ENCODE results near the gene CTU2. TPM values are rescaled to one million over a fixed set of nuclear protein-coding genes. Genes with fewer than 3 reads are reported as not detected.

Gene CTU2
- polyA plus RNA-seq, 3 donors from 2014 or later: 21.4 to 23.0 (median 22.0) TPM

DNA sequence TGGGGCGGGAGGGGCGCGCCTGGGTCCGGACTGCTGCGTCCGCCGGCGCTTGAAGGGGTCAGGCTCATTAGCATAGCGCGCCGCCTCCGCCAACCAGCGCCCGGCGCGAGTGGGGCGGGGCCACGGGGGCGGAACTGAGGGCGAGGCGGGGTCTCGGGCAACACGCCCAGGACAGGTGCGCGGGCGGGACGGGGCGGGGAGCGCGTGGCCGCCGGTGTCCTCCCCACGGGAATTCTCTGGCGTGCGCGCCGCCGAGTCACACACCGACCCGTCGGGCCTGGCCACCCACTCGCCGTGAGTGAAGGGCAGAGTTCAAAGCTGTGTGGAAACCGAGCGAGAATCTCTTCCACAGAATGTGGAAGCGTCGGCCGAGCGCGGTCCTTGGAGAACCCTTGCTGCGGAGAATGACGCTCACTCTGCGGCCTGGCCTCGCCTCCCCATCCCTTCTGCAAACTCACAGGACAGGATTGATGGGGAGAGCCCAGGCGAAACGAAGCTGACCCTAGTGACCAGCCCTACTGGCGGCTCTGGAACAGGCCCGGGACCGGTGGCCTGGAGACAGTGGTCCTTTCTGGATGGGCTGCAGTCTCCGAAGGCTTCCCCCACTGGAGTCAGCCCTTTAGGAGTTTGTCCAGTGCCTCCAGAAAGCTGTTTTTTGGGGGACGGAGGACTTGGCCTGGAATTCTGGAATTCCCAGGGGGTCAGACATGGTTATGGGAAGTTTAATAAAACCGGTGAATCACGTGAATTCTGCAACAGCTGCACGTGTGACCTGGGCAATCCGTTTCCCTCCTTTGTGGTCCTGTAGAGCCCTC lies 19.7 kb upstream of the CTU2 start, which contains the start of gene SNAI3:
Gene SNAI3, minus strand, starts transcription at position 69 of the 815 bp plus-strand sequence. CDS start 101 bp downstream, outside the sequence.
- DNase-seq: peak; percentile 83 to 85 (median 85)
- Mint-ChIP-seq H3K9me3 (peaks cover 0 to 2% (median 0%) of the 10 kb centered on the region in 6 donors), H3K27ac (peak within 1 kb of the TSS; percentile 46 to 77 (median 74)), H3K4me3 (peak within 1 kb of the TSS; percentile 74 to 85 (median 78)), H3K36me3 (no peaks in the 10 kb centered on the region), H3K27me3 (ENCODE audit: low read depth in 3 of 3) (peaks cover 3 to 7% (median 4%) of the 10 kb centered on the region in 3 donors), H3K4me1 (peaks cover 38 to 48% of the 10 kb centered on the region in 2 donors)

DNA sequence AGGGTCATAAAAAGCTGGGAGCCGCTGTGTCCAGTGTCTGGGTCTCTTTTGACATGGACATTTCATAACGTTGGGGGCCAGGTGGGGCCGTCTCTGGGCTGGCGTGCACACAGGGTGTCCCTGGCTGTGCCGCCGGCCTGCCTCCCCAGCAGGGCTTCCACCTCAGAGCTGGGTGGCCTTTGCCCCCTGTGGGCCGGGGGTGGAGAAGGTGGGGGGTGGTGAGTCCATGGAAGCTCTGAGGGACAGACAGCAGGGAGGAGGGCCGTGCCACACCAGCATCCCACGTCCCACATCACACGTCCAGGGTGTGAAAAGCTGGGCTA lies 19.1 kb upstream of the CTU2 start:
- Mint-ChIP-seq H3K4me1 (peaks cover 38 to 48% of the 10 kb centered on the region in 2 donors), H3K4me3 (peak overlapping the region in 4 of 5 donors; percentile 10 to 40 (median 22)), H3K36me3 (no peaks in the 10 kb centered on the region), H3K9me3 (peaks cover 0 to 2% (median 0%) of the 10 kb centered on the region in 6 donors), H3K27me3 (ENCODE audit: low read depth in 3 of 3) (peaks cover 3 to 7% (median 3%) of the 10 kb centered on the region in 3 donors), H3K27ac (no peak overlapping the region)
- DNase-seq: no peak

DNA sequence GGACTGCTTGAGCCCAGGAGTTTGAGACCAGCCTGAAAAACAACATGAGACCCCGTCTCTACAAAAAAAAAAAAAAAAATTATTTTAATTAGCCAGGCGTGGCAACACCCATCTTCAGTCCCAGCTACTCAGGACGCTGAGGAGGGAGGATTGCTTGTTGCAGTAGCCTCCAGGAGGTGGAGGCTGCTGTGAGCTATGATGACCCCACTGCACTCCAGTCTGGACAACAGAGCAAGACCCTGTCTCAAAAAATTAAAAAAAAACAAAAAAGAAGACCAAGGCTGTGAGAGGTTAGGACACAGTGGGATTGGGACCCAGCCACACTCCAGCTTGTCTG lies 18.7 kb upstream of the CTU2 start:
- H3K27me3 Mint-ChIP-seq (ENCODE audit: low read depth in 3 of 3): peaks cover 0 to 3% (median 1%) of the 10 kb centered on the region in 3 donors
- H3K4me3 Mint-ChIP-seq: peak overlapping the region in 2 of 5 donors; percentile 10 to 27
- H3K9me3 Mint-ChIP-seq: peaks cover 0 to 2% (median 0%) of the 10 kb centered on the region in 6 donors
- H3K4me1 Mint-ChIP-seq: peaks cover 38 to 49% of the 10 kb centered on the region in 2 donors
- H3K36me3 Mint-ChIP-seq: no peaks in the 10 kb centered on the region
- no peak for DNase-seq
- no peak overlapping the region for H3K27ac Mint-ChIP-seq

DNA sequence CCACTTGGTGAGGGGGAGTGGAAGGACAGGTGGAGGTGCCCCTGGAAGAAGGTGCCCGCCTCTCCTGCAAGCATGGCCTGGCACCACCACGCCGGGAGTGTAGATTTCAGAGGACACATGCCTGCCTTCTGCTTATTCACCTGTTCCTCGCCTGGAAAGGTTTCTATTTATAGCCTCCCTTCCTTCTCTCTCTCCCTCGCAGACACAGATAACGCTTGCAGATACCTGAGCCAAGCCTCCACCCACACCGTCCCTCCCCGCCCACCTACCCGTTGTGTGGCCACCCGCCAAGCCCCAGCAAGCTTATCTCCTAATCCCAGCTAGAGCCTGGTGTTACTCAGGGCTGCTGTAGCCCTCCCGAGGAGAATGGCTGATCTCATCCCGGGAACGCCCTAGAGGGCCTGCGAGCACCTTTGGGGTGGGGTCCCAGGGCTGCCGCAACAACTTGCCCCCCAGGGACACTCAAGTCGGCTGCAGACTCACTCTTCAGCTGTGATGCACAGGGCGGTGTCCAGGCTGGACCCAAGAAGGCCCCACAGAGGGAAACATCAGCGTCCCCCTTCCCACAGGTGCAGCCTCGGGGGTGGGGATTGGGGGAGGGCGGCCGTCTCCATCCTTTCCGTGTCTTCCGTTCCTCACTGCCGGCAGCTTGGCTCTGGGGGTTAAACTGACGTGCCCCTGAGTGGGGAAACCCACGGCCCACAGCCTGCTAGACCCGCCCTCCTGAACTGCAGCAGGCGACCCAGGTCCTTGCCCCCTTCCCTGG lies 18.1 kb upstream of the CTU2 start:
- Mint-ChIP-seq H3K9me3 (peaks cover 0 to 2% (median 0%) of the 10 kb centered on the region in 6 donors), H3K27ac (no peak overlapping the region), H3K4me3 (peak overlapping the region in 1 of 5 donors; percentile 30), H3K27me3 (ENCODE audit: low read depth in 3 of 3) (peaks cover 0 to 3% (median 1%) of the 10 kb centered on the region in 3 donors), H3K36me3 (no peaks in the 10 kb centered on the region), H3K4me1 (peaks cover 41 to 52% of the 10 kb centered on the region in 2 donors)
- no peak for DNase-seq

- DNase-seq: no peak
- Mint-ChIP-seq H3K27me3 (ENCODE audit: low read depth in 3 of 3) (peaks cover 3 to 5% (median 3%) of the 10 kb centered on the region in 3 donors), H3K4me1 (peaks cover 30 to 41% of the 10 kb centered on the region in 2 donors), H3K9me3 (peaks cover 0 to 2% (median 0%) of the 10 kb centered on the region in 6 donors), H3K27ac (peak overlapping the region in 4 of 6 donors; percentile 12 to 74 (median 48)), H3K36me3 (no peaks in the 10 kb centered on the region), H3K4me3 (peak overlapping the region in 2 of 5 donors; percentile 28 to 33)
Observed at GRCh38 chr16:88690341-88691128, 15.8 kb upstream of the CTU2 start.

- Mint-ChIP-seq H3K27ac (peak overlapping the region in 4 of 6 donors; percentile 30 to 74 (median 63)), H3K4me3 (peak overlapping the region in 3 of 5 donors; percentile 28 to 70 (median 46)), H3K9me3 (peaks cover 0 to 2% (median 0%) of the 10 kb centered on the region in 6 donors), H3K4me1 (peaks cover 28 to 41% of the 10 kb centered on the region in 2 donors), H3K27me3 (ENCODE audit: low read depth in 3 of 3) (peaks cover 3 to 5% (median 3%) of the 10 kb centered on the region in 3 donors), H3K36me3 (no peaks in the 10 kb centered on the region)
- no peak for DNase-seq
Observed at GRCh38 chr16:88691129-88691813, 15.0 kb upstream of the CTU2 start.

- Mint-ChIP-seq H3K27ac (peak overlapping the region in 5 of 6 donors; percentile 29 to 80 (median 59)), H3K36me3 (no peaks in the 10 kb centered on the region)
Observed at GRCh38 chr16:88691924-88692560, 14.3 kb upstream of the CTU2 start.

GRCh38 chr16:88692861-88693260 lies 13.4 kb upstream of the CTU2 start:
- peaks cover 34 to 43% of the 10 kb centered on the region in 2 donors for H3K4me1 Mint-ChIP-seq
- H3K27me3 Mint-ChIP-seq (ENCODE audit: low read depth in 3 of 3): peaks cover 3 to 9% (median 3%) of the 10 kb centered on the region in 3 donors
- peak overlapping the region in 5 of 6 donors; percentile 13 to 81 (median 64) for H3K27ac Mint-ChIP-seq
- H3K9me3 Mint-ChIP-seq: peaks cover 0 to 2% (median 0%) of the 10 kb centered on the region in 6 donors
- DNase-seq: no peak
- H3K36me3 Mint-ChIP-seq: no peaks in the 10 kb centered on the region
- H3K4me3 Mint-ChIP-seq: peak overlapping the region in 2 of 5 donors; percentile 40 to 70

More at GRCh38 chr16:88691924-88692560, 14.3 kb upstream of the CTU2 start:
- Mint-ChIP-seq H3K27me3 (ENCODE audit: low read depth in 3 of 3) (peaks cover 3 to 5% (median 3%) of the 10 kb centered on the region in 3 donors), H3K9me3 (peaks cover 0 to 2% (median 0%) of the 10 kb centered on the region in 6 donors), H3K4me3 (peak overlapping the region; percentile 46 to 70 (median 48)), H3K4me1 (peaks cover 33 to 39% of the 10 kb centered on the region in 2 donors)
- DNase-seq: peak; percentile 25 to 34 (median 26)

GRCh38 chr16:88693420-88694177 lies 12.7 kb upstream of the CTU2 start:
- H3K27me3 Mint-ChIP-seq (ENCODE audit: low read depth in 3 of 3): peaks cover 3 to 9% (median 3%) of the 10 kb centered on the region in 3 donors
- peaks cover 0 to 2% (median 0%) of the 10 kb centered on the region in 6 donors for H3K9me3 Mint-ChIP-seq
- no peaks in the 10 kb centered on the region for H3K36me3 Mint-ChIP-seq
- H3K27ac Mint-ChIP-seq: peak overlapping the region in 2 of 6 donors; percentile 45 to 46
- DNase-seq: no peak
- peaks cover 34 to 43% of the 10 kb centered on the region in 2 donors for H3K4me1 Mint-ChIP-seq
- H3K4me3 Mint-ChIP-seq: no peak overlapping the region

- no peak for DNase-seq
- peaks cover 34 to 42% of the 10 kb centered on the region in 2 donors for H3K4me1 Mint-ChIP-seq
- peaks cover 3 to 9% (median 3%) of the 10 kb centered on the region in 3 donors for H3K27me3 Mint-ChIP-seq (ENCODE audit: low read depth in 3 of 3)
- H3K27ac Mint-ChIP-seq: peak overlapping the region in 5 of 6 donors; percentile 36 to 72 (median 46)
- peaks cover 0 to 2% (median 0%) of the 10 kb centered on the region in 6 donors for H3K9me3 Mint-ChIP-seq
- no peaks in the 10 kb centered on the region for H3K36me3 Mint-ChIP-seq
- no peak overlapping the region for H3K4me3 Mint-ChIP-seq
Observed at GRCh38 chr16:88694221-88695087, 11.8 kb upstream of the CTU2 start.

DNA sequence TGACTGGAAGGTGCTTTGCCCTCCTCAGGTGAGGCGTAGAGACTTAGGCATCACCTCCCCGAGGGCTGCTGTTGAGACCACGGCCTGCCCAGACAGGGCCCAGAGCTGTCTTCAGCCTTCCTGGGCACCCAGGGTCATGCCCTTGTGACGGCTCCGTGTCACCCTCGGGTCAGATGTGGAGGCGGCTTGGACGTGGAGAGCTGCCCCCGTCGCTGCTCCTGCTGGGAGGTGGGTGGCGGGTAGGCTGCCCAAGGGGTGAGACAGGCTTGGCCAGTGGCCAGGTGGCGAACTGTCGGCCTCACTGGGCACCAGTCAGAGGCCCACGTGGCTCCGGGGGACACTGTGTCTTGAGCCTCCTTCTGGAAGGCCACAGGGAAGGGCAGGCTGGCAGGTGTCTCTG lies 11.1 kb upstream of the CTU2 start:
- no peak overlapping the region for H3K4me3 Mint-ChIP-seq
- H3K36me3 Mint-ChIP-seq: no peaks in the 10 kb centered on the region
- H3K27me3 Mint-ChIP-seq (ENCODE audit: low read depth in 3 of 3): peaks cover 3 to 12% (median 3%) of the 10 kb centered on the region in 3 donors
- peaks cover 40 to 46% of the 10 kb centered on the region in 2 donors for H3K4me1 Mint-ChIP-seq
- peaks cover 0 to 2% (median 0%) of the 10 kb centered on the region in 6 donors for H3K9me3 Mint-ChIP-seq
- no peak for DNase-seq
- peak overlapping the region in 3 of 6 donors; percentile 17 to 65 (median 20) for H3K27ac Mint-ChIP-seq

Data from immature natural killer cell (primary cell).